HepG2 (cell line): ENCODE measurements around the gene CRIM1. TPM values are rescaled to one million over a fixed set of nuclear protein-coding genes. Genes with fewer than 3 reads are reported as not detected.

Experiments used
- BCL6 ChIP-seq: IDR thresholded peaks from 2 replicates; pipeline ENCODE4 v1.6.1; 2016; ENCODE audit warnings: missing genetic modification reagents, missing compliant biosample characterization
- CEBPG ChIP-seq: IDR thresholded peaks from 2 replicates; pipeline ENCODE4 v1.6.1; 2016
- CHCHD3 ChIP-seq: sonication (generic); formaldehyde crosslinking; IDR thresholded peaks from 2 replicates; pipeline ENCODE4 v1.8.0; 2022; ENCODE audit warnings: mild to moderate bottlenecking, missing genetic modification reagents, moderate library complexity
- FOSL1 ChIP-seq: sonication (generic); formaldehyde crosslinking; IDR thresholded peaks from 2 replicates; pipeline ENCODE4 v1.9.0; 2021; ENCODE audit warnings: missing genetic modification reagents, borderline replicate concordance
- FOXC1 ChIP-seq: sonication (generic); formaldehyde crosslinking; IDR thresholded peaks from 2 replicates; pipeline ENCODE4 v1.8.0; 2022; ENCODE audit warnings: mild to moderate bottlenecking, missing genetic modification reagents, borderline replicate concordance
- FOXP1 ChIP-seq, 2 experiments: fragments of 450-650 bp in 1 of 2; IDR thresholded peaks; 2 replicates each; pipeline ENCODE4 v1.6.1; 2017 to 2018; ENCODE audit warnings: antibody characterized with exemption in 1 of 2
- HCFC1 ChIP-seq: fragments of 150-350 bp; IDR thresholded peaks from 2 replicates; pipeline ENCODE4 v1.6.1; 2014; ENCODE audit warnings: low read depth, low read length
- IKZF4 ChIP-seq: sonication (generic); formaldehyde crosslinking; IDR thresholded peaks from 2 replicates; pipeline ENCODE4 v1.5.1; 2020; ENCODE audit warnings: borderline replicate concordance, mild to moderate bottlenecking, low read depth, missing genetic modification reagents; ENCODE audit errors: not compliant biosample characterization
- MED1 ChIP-seq: sonication (generic); formaldehyde crosslinking; IDR thresholded peaks from 2 replicates; pipeline ENCODE4 v1.4.0; 2020; ENCODE audit warnings: missing genetic modification reagents
- MYC ChIP-seq: sonication (generic); formaldehyde crosslinking; IDR thresholded peaks from 2 replicates; pipeline ENCODE4 v1.9.0; 2021; ENCODE audit warnings: missing genetic modification reagents, borderline replicate concordance
- NCOA2 ChIP-seq: sonication (generic); formaldehyde crosslinking; IDR thresholded peaks from 2 replicates; pipeline ENCODE4 v1.8.0; 2022; ENCODE audit warnings: inconsistent platforms
- NR2F2 ChIP-seq: IDR thresholded peaks from 2 replicates; pipeline ENCODE4 v1.6.1; 2012; ENCODE audit warnings: low read depth, inconsistent platforms, borderline replicate concordance
- PHF8 ChIP-seq: sonication (generic); formaldehyde crosslinking; IDR thresholded peaks from 2 replicates; pipeline ENCODE4 v1.5.0; 2020; ENCODE audit warnings: missing genetic modification reagents
- SOX6 ChIP-seq, 2 experiments: fragments of 450-650 bp in 1 of 2; sonication (generic) in 1 of 2; formaldehyde crosslinking in 1 of 2; IDR thresholded peaks; 2 replicates each; pipeline versions ENCODE4 v1.4.0 to v1.6.1; 2017 to 2020; ENCODE audit warnings: antibody characterized with exemption in 1 of 2, mild to moderate bottlenecking in 1 of 2, missing genetic modification reagents in 1 of 2
- TBX2 ChIP-seq: sonication (generic); formaldehyde crosslinking; IDR thresholded peaks from 2 replicates; pipeline ENCODE4 v1.5.0; 2020; ENCODE audit warnings: missing genetic modification reagents, mild to moderate bottlenecking, borderline replicate concordance
- TRIM24 ChIP-seq: sonication (generic); formaldehyde crosslinking; IDR thresholded peaks from 2 replicates; pipeline ENCODE4 v1.8.0; 2022; ENCODE audit warnings: mild to moderate bottlenecking, missing genetic modification reagents
- ZBTB3 ChIP-seq: sonication (generic); formaldehyde crosslinking; IDR thresholded peaks from 2 replicates; pipeline ENCODE4 v1.4.0; 2020; ENCODE audit warnings: low read depth, mild to moderate bottlenecking, moderate library complexity, missing genetic modification reagents, borderline replicate concordance
- ZBTB38 ChIP-seq: sonication (generic); formaldehyde crosslinking; IDR thresholded peaks from 2 replicates; pipeline ENCODE4 v1.5.1; 2020; ENCODE audit warnings: mild to moderate bottlenecking, missing genetic modification reagents
- ZNF12 ChIP-seq: sonication (generic); formaldehyde crosslinking; IDR thresholded peaks from 2 replicates; pipeline ENCODE4 v1.5.0; 2020; ENCODE audit warnings: missing genetic modification reagents
- ZNF24 ChIP-seq: fragments of 450-650 bp; IDR thresholded peaks from 2 replicates; pipeline ENCODE4 v1.6.1; 2017; ENCODE audit warnings: antibody characterized with exemption, mild to moderate bottlenecking
- ZNF431 ChIP-seq: sonication (generic); formaldehyde crosslinking; IDR thresholded peaks from 2 replicates; pipeline ENCODE4 v1.9.0; 2022; ENCODE audit warnings: missing genetic modification reagents, low read depth, mild to moderate bottlenecking, borderline replicate concordance
- ZNF597 ChIP-seq: sonication (generic); formaldehyde crosslinking; IDR thresholded peaks from 2 replicates; pipeline ENCODE4 v1.5.0; 2020; ENCODE audit warnings: missing genetic modification reagents
- ZNF605 ChIP-seq: sonication (generic); formaldehyde crosslinking; IDR thresholded peaks from 2 replicates; pipeline ENCODE4 v1.8.0; 2022; ENCODE audit warnings: mild to moderate bottlenecking, missing genetic modification reagents
- ZNF792 ChIP-seq: IDR thresholded peaks from 2 replicates; pipeline ENCODE4 v1.6.1; 2016
- polyA plus RNA-seq, 8 experiments: library from polyadenylated mRNA; depleted of rRNA in 3 of 8; stranded (reverse) in 7 of 8; unstranded in 1 of 8; fragments of >200 nt; fragmentation: Illumina TruSeq in 4 of 8; extraction: Trizol in 4 of 8; gene quantifications; 2 replicates each; pipeline versions ENCODE4 v1.2.1 to v1.2.3, GENCODE V29; 2011 to 2016; ENCODE audit warnings: low read depth in 4 of 8, missing spikeins in 1 of 8, mixed read lengths in 1 of 8; ENCODE audit not compliant: insufficient read depth in 1 of 8
- total RNA-seq, 5 experiments: library from RNA; depleted of rRNA; stranded (reverse); fragments of >200 nt; fragmentation: Illumina TruSeq; extraction: Trizol; gene quantifications; 2 replicates each; pipeline ENCODE4 v1.2.3, GENCODE V29; 2016; ENCODE audit warnings: low read depth in 1 of 5
- TF ChIP-seq, protein P1 (sequence below): sonication (generic); formaldehyde crosslinking; IDR thresholded peaks from 2 replicates; pipeline ENCODE4 v1.4.0; 2020; ENCODE audit warnings: missing genetic modification reagents
- TF ChIP-seq, protein P2 (sequence below): sonication (generic); formaldehyde crosslinking; IDR thresholded peaks from 2 replicates; pipeline ENCODE4 v1.5.0; 2020; ENCODE audit warnings: missing genetic modification reagents

The CRIM1 gene
- total and polyA plus RNA-seq, 2 of the 13 experiments (the other 11 are each of a cell fraction or from before 2014, with no cell fraction given), result 39.1 to 69.9 TPM

DNA sequence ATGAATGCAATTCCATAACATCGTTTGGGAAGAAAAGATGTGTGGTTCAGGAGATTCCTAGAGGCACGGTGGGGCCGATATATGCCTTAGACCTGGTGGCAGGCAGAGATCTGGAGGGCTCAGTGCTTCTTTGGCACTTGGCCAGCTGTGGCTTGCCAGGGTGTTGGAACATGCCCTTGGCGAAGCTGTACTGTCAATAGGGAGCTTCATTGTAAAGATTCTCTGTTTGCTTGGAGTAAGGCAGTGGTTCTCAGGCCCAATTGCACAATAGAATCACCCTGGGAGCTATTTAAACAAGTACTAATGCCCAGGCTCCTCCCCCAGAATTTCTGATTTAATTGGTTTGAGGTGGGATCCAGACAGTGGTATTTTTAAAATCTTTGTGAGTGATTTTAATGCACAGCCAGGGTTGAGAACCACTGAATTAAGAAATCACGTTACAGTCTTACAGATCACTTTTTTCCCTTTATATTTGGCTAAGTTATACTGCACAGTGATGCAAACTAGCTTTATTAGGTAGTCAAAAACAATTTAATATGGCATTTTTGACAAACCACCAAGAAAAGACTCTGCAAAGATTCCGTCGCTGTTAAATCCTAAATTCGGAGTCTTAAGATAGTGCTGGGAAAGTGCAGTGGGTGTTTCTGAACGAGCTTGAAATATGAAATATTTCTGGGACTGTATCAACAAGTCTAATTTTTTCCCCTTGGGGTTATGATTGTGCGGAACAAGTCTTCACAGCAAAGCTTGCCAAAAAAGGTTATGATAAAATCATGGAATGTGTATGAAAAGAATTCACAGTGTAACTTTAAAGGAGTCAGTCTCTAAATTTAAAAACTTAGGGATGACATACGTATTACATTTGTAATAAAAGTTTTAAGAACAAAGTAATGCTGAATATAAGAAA lies 78.0 kb downstream of the CRIM1 start (continued):
- TF ChIP-seq ZNF597 (CRISPR knock-in tag), result no peak
- no peak for TF ChIP-seq FOSL1 (CRISPR knock-in tag)
- TF ChIP-seq NCOA2 (CRISPR knock-in tag), result peak; percentile 75
- 0 out of 2 replicates have a peak, but pooled peaks have one; percentile 45 for TF ChIP-seq ZNF792 (CRISPR knock-in tag)
- no peak for TF ChIP-seq ZBTB38 (CRISPR knock-in tag)
- TF ChIP-seq, protein P1, sequence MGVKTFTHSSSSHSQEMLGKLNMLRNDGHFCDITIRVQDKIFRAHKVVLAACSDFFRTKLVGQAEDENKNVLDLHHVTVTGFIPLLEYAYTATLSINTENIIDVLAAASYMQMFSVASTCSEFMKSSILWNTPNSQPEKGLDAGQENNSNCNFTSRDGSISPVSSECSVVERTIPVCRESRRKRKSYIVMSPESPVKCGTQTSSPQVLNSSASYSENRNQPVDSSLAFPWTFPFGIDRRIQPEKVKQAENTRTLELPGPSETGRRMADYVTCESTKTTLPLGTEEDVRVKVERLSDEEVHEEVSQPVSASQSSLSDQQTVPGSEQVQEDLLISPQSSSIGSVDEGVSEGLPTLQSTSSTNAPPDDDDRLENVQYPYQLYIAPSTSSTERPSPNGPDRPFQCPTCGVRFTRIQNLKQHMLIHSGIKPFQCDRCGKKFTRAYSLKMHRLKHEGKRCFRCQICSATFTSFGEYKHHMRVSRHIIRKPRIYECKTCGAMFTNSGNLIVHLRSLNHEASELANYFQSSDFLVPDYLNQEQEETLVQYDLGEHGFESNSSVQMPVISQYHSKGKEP (CRISPR knock-in tag), result no peak
- no peak for TF ChIP-seq PHF8 (CRISPR knock-in tag)
- no peak; the same call in 1 of the 2 replicates for TF ChIP-seq ZNF605 (CRISPR knock-in tag)
- no peak for TF ChIP-seq IKZF4 (CRISPR knock-in tag)
- TF ChIP-seq TRIM24 (CRISPR knock-in tag), result no peak
- 0 out of 2 replicates have a peak, but pooled peaks have one; percentile 27 for TF ChIP-seq MED1 (CRISPR knock-in tag)
- no peak for TF ChIP-seq ZNF24
- TF ChIP-seq ZNF12 (CRISPR knock-in tag), result peak; percentile 41; the same call in 1 of the 2 replicates
- TF ChIP-seq CHCHD3 (CRISPR knock-in tag), result no peak
- peak; percentile 62; the same call in 1 of the 2 replicates for TF ChIP-seq NR2F2
- TF ChIP-seq HCFC1, result no peak
- TF ChIP-seq FOXP1 (IDR thresholded peaks at IDR 0.05), result no peak
- TF ChIP-seq FOXP1 (CRISPR knock-in tag; IDR thresholded peaks at IDR 0.05), result peak; percentile 79
- peak; percentile 96 for TF ChIP-seq CEBPG (CRISPR knock-in tag)
- no peak for TF ChIP-seq ZBTB3
- TF ChIP-seq ZNF431 (CRISPR knock-in tag), result no peak
- peak; percentile 80 for TF ChIP-seq BCL6
- no peak for TF ChIP-seq MYC (CRISPR knock-in tag)
- TF ChIP-seq TBX2, result peak; percentile 90
- TF ChIP-seq SOX6 (IDR thresholded peaks at IDR 0.05), result no peak
- TF ChIP-seq SOX6 (CRISPR knock-in tag; IDR thresholded peaks at IDR 0.05), result peak; percentile 88
- no peak for TF ChIP-seq FOXC1 (CRISPR knock-in tag)
- TF ChIP-seq, protein P2, sequence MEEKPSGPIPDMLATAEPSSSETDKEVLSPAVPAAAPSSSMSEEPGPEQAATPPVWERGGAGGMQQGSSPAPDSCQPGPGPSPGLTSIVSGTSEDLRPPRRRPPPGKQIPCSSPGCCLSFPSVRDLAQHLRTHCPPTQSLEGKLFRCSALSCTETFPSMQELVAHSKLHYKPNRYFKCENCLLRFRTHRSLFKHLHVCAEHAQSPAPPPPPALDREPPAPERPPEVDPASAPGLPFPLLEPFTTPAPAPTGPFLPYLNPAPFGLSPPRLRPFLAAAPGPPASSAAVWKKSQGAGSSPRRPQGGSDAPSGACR (CRISPR knock-in tag), result 0 out of 2 replicates have a peak, but pooled peaks have one; percentile 54
